Measurements from ENCODE around the gene KCNIP1.

DNA sequence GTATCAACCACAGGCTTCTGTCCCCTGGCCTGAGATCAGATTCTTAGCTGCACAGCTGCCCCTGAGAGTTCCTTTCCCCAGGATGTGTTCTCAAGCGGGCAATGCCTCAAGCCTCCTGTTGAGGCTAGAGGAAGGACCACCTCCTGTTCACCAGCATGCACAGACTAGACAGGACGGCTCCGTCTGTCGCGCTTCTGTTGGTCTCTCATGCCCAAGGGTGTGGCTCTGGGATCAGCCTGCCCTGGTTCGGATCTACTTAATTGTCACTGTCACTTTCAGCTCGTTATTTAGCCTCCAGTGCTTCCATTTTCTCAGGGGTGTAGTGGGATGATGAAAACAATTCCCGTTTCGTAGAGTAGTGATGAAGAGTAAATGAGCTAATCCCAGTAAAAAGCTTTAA is 103.1 kb downstream of the KCNIP1 start:
- TF ChIP-seq, protein P1, sequence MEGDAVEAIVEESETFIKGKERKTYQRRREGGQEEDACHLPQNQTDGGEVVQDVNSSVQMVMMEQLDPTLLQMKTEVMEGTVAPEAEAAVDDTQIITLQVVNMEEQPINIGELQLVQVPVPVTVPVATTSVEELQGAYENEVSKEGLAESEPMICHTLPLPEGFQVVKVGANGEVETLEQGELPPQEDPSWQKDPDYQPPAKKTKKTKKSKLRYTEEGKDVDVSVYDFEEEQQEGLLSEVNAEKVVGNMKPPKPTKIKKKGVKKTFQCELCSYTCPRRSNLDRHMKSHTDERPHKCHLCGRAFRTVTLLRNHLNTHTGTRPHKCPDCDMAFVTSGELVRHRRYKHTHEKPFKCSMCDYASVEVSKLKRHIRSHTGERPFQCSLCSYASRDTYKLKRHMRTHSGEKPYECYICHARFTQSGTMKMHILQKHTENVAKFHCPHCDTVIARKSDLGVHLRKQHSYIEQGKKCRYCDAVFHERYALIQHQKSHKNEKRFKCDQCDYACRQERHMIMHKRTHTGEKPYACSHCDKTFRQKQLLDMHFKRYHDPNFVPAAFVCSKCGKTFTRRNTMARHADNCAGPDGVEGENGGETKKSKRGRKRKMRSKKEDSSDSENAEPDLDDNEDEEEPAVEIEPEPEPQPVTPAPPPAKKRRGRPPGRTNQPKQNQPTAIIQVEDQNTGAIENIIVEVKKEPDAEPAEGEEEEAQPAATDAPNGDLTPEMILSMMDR (IDR thresholded peaks at IDR 0.05) = no peak
- no peak for TF ChIP-seq POLR2A (IDR thresholded peaks at IDR 0.05)

Data from heart left ventricle (tissue), 13 donors.